Endothelial cell of umbilical vein (primary cell): ENCODE measurements around the gene RAD51B. TPM values are rescaled to one million over a fixed set of nuclear protein-coding genes. Genes with fewer than 3 reads are reported as not detected.

Source experiments
- BruUV-seq: library from RNA; stranded (reverse); fragments of 400-500 nt; replicated peaks from 2 replicates; lab custom pipeline; 2021; lab: Mats Ljungman, UMichigan
- CTCF ChIA-PET: fragments of 300-600, 350-600 bp; sonication (Branson Sonifier 250); formaldehyde crosslinking; loops from one replicate; lab custom pipeline; 2021; ENCODE audit warnings: antibody characterized with exemption, inconsistent platforms; lab: Charles Lee
- POLR2A ChIA-PET: fragments of 300-600, 350-600 bp; sonication (Branson Sonifier 250); formaldehyde crosslinking; loops from one replicate; lab custom pipeline; 2021; ENCODE audit warnings: antibody characterized with exemption, inconsistent platforms; lab: Charles Lee
- DNase-seq: peaks from one replicate; pipeline ENCODE4 v3.0.0-alpha.2; 2011; ENCODE audit warnings: low read depth, low spot score
- FAIRE-seq: peaks from 2 replicates; lab custom pipeline; 2011; peaks lifted over from hg19 to GRCh38; lab: Jason Lieb, UNC
- H2AFZ ChIP-seq: 2 replicates; pipeline ENCODE4 v1.6.0; 2012; ENCODE audit warnings: low read depth, low read length, control low read depth, inconsistent platforms
- H3K27ac ChIP-seq: 2 replicates; pipeline ENCODE4 v1.5.1; 2011; ENCODE audit warnings: low read depth, mild to moderate bottlenecking, control low read depth, low read length, moderate library complexity; ENCODE audit not compliant: insufficient read depth
- H3K27me3 ChIP-seq, 2 experiments: 2 replicates each; pipeline versions ENCODE4 v1.6.0 to v1.6.1; 2011; ENCODE audit warnings: low read length in 2 of 2, mixed read lengths in 1 of 2; ENCODE audit not compliant: control insufficient read depth in 2 of 2, insufficient read depth in 2 of 2
- H3K36me3 ChIP-seq, 2 experiments: 2 replicates in 1 of 2; 3 replicates in 1 of 2; pipeline ENCODE4 v1.5.1; 2011; ENCODE audit warnings: low read length in 2 of 2, mild to moderate bottlenecking in 1 of 2, moderate library complexity in 1 of 2; ENCODE audit not compliant: control insufficient read depth in 2 of 2, insufficient read depth in 2 of 2; ENCODE audit errors: extremely low read depth in 1 of 2
- H3K4me1 ChIP-seq: 3 replicates; pipeline ENCODE4 v1.5.1; 2011; ENCODE audit warnings: mild to moderate bottlenecking, low read length; ENCODE audit not compliant: control insufficient read depth, insufficient read depth; ENCODE audit errors: extremely low read depth
- H3K4me2 ChIP-seq: 2 replicates; pipeline ENCODE4 v1.6.1; 2011; ENCODE audit warnings: low read length, control low read depth, mixed read lengths; ENCODE audit not compliant: insufficient read depth
- H3K4me3 ChIP-seq, 3 experiments: fragments of 200-600 bp in 1 of 3; sonication (generic), shearing (Covaris generic) in 1 of 3; replicated peaks in 1 of 3; 2 replicates each; pipeline ENCODE4 v1.5.1; 2011 to 2016; ENCODE audit warnings: control low read depth in 3 of 3, low read length in 3 of 3, mild to moderate bottlenecking in 2 of 3, inconsistent platforms in 1 of 3, low read depth in 1 of 3, moderate library complexity in 1 of 3; ENCODE audit not compliant: insufficient read depth in 1 of 3
- H3K79me2 ChIP-seq: 2 replicates; pipeline ENCODE4 v1.6.0; 2012; ENCODE audit warnings: low read length, inconsistent platforms; ENCODE audit not compliant: control insufficient read depth, insufficient read depth
- H3K9ac ChIP-seq: replicated peaks from 2 replicates; pipeline ENCODE3; 2011; ENCODE audit warnings: low read length, control low read depth; ENCODE audit not compliant: insufficient read depth; ENCODE audit errors: extremely low read depth
- H3K9me1 ChIP-seq: replicated peaks from 3 replicates; pipeline ENCODE4 v1.6.0; 2011; ENCODE audit warnings: mild to moderate bottlenecking, low read length; ENCODE audit not compliant: control insufficient read depth, insufficient read depth; ENCODE audit errors: extremely low read depth
- H3K9me3 ChIP-seq: replicated peaks from 2 replicates; pipeline ENCODE4 v1.5.1; 2012; ENCODE audit warnings: low read length, inconsistent platforms; ENCODE audit not compliant: control insufficient read depth, insufficient read depth
- H4K20me1 ChIP-seq: replicated peaks from 2 replicates; pipeline ENCODE3; 2011; ENCODE audit warnings: mild to moderate bottlenecking, low read length; ENCODE audit not compliant: control insufficient read depth, insufficient read depth; ENCODE audit errors: extremely low read depth
- CTCF ChIP-seq, 2 donors: IDR thresholded peaks; 1 replicate in 1 of 2; 2 replicates in 1 of 2; pipeline ENCODE4 v1.5.1; 2011; ENCODE audit warnings: low read length in 2 of 2, mild to moderate bottlenecking in 2 of 2, moderate library complexity in 2 of 2, control low read depth in 1 of 2, inconsistent platforms in 1 of 2, low read depth in 1 of 2; ENCODE audit not compliant: insufficient read depth in 1 of 2; ENCODE audit errors: extremely low read depth in 1 of 2
- EZH2 ChIP-seq: IDR thresholded peaks from 2 replicates; pipeline ENCODE4 v1.6.1; 2012; ENCODE audit warnings: borderline replicate concordance, low read depth, mild to moderate bottlenecking, moderate library complexity, low read length, inconsistent platforms; ENCODE audit not compliant: severe bottlenecking
- FOS ChIP-seq: IDR thresholded peaks from 2 replicates; pipeline ENCODE4 v1.6.1; 2011; ENCODE audit warnings: mild to moderate bottlenecking, low read length, moderate library complexity, borderline replicate concordance; ENCODE audit not compliant: insufficient read depth
- GATA2 ChIP-seq: IDR thresholded peaks from 2 replicates; pipeline ENCODE4 v1.7.0; 2011; ENCODE audit warnings: low read depth, mild to moderate bottlenecking, moderate library complexity, mixed read lengths, low read length; ENCODE audit not compliant: insufficient read length, insufficient read depth
- JUN ChIP-seq: IDR thresholded peaks from 2 replicates; pipeline ENCODE4 v1.6.1; 2011; ENCODE audit warnings: borderline replicate concordance, low read depth; ENCODE audit not compliant: insufficient read length, insufficient read depth
- MAX ChIP-seq: IDR thresholded peaks from 2 replicates; pipeline ENCODE4 v1.6.1; 2011; ENCODE audit not compliant: insufficient read depth, insufficient read length
- MYC ChIP-seq: IDR thresholded peaks from one replicate; pipeline ENCODE4 v1.6.1; 2011; ENCODE audit warnings: mild to moderate bottlenecking, low read depth, low read length
- POLR2A ChIP-seq: IDR thresholded peaks from 2 replicates; pipeline ENCODE4 v1.6.1; 2012; ENCODE audit warnings: low read depth, mild to moderate bottlenecking, control low read depth, low read length
- POLR2AphosphoS5 ChIP-seq: IDR thresholded peaks from 2 replicates; pipeline ENCODE4 v1.6.1; 2012; ENCODE audit warnings: low read depth, mild to moderate bottlenecking, control low read depth, low read length, moderate library complexity; ENCODE audit not compliant: insufficient read depth
- dilution Hi-C: fragments of 300-500 bp; cut with MboI; formaldehyde crosslinking; loops from one replicate; pipeline ENCODE4 v1.15.0; 2019; ENCODE audit warnings: low sequenced_read_pairs; ENCODE audit not compliant: extremely low pct_ligation_motif_present
- intact Hi-C: fragments of 100-400 bp; cut with micrococcal nuclease; formaldehyde crosslinking; loops from one replicate; pipeline ENCODE4 v1.10.0; 2022
- polyA plus RNA-seq, 4 experiments: library from polyadenylated mRNA; depleted of rRNA in 3 of 4; stranded (reverse) in 3 of 4; unstranded in 1 of 4; fragments of >200 nt; gene quantifications; 2 replicates each; pipeline versions ENCODE4 v1.2.1 to v1.2.3, GENCODE V29; 2011 to 2012; ENCODE audit warnings: missing spikeins in 1 of 4
- total RNA-seq: library from RNA; stranded (reverse); gene quantifications from 2 replicates; pipeline ENCODE4 v1.2.3, GENCODE V29; 2021

RAD51B gene
- total and polyA plus RNA-seq, 2 donors (not counting 3 experiments of a cell fraction or from before 2014, with no cell fraction given), result 3.9 to 19.0 TPM

- DNase-seq (no peak), FAIRE-seq (no peak)
- ChIA-PET POLR2A (interaction anchor here (0.7 kb wide), 1 partner anchor 350 kb away, joined by 3 read pairs; no protein-coding TSS in a partner anchor), CTCF (interaction anchor here (0.7 to 1.9 kb wide), 5 partner anchors 20 to 211 kb away, joined by 3 to 4 read pairs (median 4); no protein-coding TSS in a partner anchor)
- Histone ChIP-seq H3K79me2 (no peaks in the 10 kb centered on the region), H3K4me1 (no peaks in the 10 kb centered on the region), H3K9me3 (no peaks in the 10 kb centered on the region), H3K9ac (no peak overlapping the region), H3K36me3 (no peaks in the 10 kb centered on the region), H4K20me1 (no peaks in the 10 kb centered on the region), H3K27ac (no peak overlapping the region), H3K4me3 (no peak overlapping the region), H2AFZ (no peak overlapping the region), H3K9me1 (no peaks in the 10 kb centered on the region), H3K27me3 (no peaks in the 10 kb centered on the region), H3K4me2 (no peak overlapping the region)
- intact Hi-C loops, result no loop called here
- no TSS peak for BruUV-seq
- dilution Hi-C loops, result no loop called here
- TF ChIP-seq CTCF (IDR thresholded peaks at IDR 0.05; ENCODE audit: extremely low read depth in 1 of 2, insufficient read depth in 1 of 2, low read depth in 1 of 2, low read length in 2 of 2) (no peak), MYC (no peak), EZH2 (no peak), GATA2 (no peak), FOS (no peak), JUN (no peak), POLR2AphosphoS5 (no peak), MAX (no peak), POLR2A (no peak)
Observed at GRCh38 chr14:68124979-68125731, 305.6 kb downstream of the RAD51B start.
